PC-9 (cell line): ENCODE measurements around the gene TMEM161B. TPM values are rescaled to one million over a fixed set of nuclear protein-coding genes. Genes with fewer than 3 reads are reported as not detected.

Experiments
- BruUV-seq: library from RNA; stranded (reverse); fragments of 400-500 nt; replicated peaks from 2 replicates; lab custom pipeline; 2021; lab: Mats Ljungman, UMichigan
- CTCF ChIA-PET: fragments of 300-600 bp; sonication (Branson Sonifier 250); formaldehyde crosslinking; loops from one replicate; lab custom pipeline; 2022; ENCODE audit warnings: antibody characterized with exemption; lab: Charles Lee
- POLR2A ChIA-PET: fragments of 300-600 bp; sonication (Branson Sonifier 250); formaldehyde crosslinking; loops from one replicate; lab custom pipeline; 2022; ENCODE audit warnings: antibody characterized with exemption; ENCODE audit not compliant: unreplicated experiment; lab: Charles Lee
- DNase-seq, 2 experiments: peaks; one replicate each; pipeline versions ENCODE4 v3.0.0 to v3.0.0-alpha.2; 2015 to 2022; ENCODE audit warnings: mixed read lengths in 1 of 2
- H2AFZ ChIP-seq: fragments of 200-600 bp; sonication (generic); 2 replicates; pipeline ENCODE4 v1.8.1; 2017; ENCODE audit warnings: antibody characterized with exemption
- H3F3A ChIP-seq: fragments of 200-600 bp; sonication (generic); 2 replicates; pipeline ENCODE4 v1.8.1; 2017; ENCODE audit warnings: antibody characterized with exemption, mild to moderate bottlenecking, low read depth; ENCODE audit not compliant: insufficient read depth
- H3K27ac ChIP-seq: fragments of 200-600 bp; sonication (generic); 2 replicates; pipeline ENCODE4 v1.6.1; 2016; ENCODE audit warnings: mixed run types
- H3K27me3 ChIP-seq: fragments of 200-600 bp; sonication (generic); 2 replicates; pipeline ENCODE4 v1.6.1; 2016; ENCODE audit warnings: low read depth, mixed run types; ENCODE audit not compliant: insufficient read depth
- H3K36me3 ChIP-seq: fragments of 200-600 bp; sonication (generic); 2 replicates; pipeline ENCODE4 v1.6.1; 2016; ENCODE audit warnings: low read depth, mixed run types
- H3K4me1 ChIP-seq: fragments of 200-600 bp; sonication (generic); replicated peaks from 2 replicates; pipeline ENCODE4 v1.6.1; 2016; ENCODE audit warnings: mixed run types; ENCODE audit not compliant: insufficient read depth
- H3K4me2 ChIP-seq: fragments of 200-600 bp; sonication (generic); 2 replicates; pipeline ENCODE4 v1.6.1; 2017; ENCODE audit warnings: mixed run types
- H3K4me3 ChIP-seq: fragments of 200-600 bp; sonication (generic); 2 replicates; pipeline ENCODE4 v1.6.1; 2016; ENCODE audit warnings: mixed run types
- H3K79me2 ChIP-seq: fragments of 200-600 bp; sonication (generic); 2 replicates; pipeline ENCODE4 v1.6.1; 2017; ENCODE audit warnings: low read depth, mixed run types
- H3K9me2 ChIP-seq: fragments of 200-600 bp; sonication (generic); 2 replicates; pipeline ENCODE4 v1.8.1; 2017; ENCODE audit warnings: mild to moderate bottlenecking; ENCODE audit not compliant: insufficient read depth
- H3K9me3 ChIP-seq: fragments of 200-600 bp; sonication (generic); 2 replicates; pipeline ENCODE4 v1.8.1; 2016; ENCODE audit warnings: low read depth; ENCODE audit not compliant: insufficient read depth
- H4K20me1 ChIP-seq: fragments of 200-600 bp; sonication (generic); 2 replicates; pipeline ENCODE4 v1.8.1; 2017; ENCODE audit not compliant: insufficient read depth
- CTCF ChIP-seq: fragments of 200-600 bp; sonication (generic); conservative IDR thresholded peaks from 2 replicates; pipeline ENCODE4 v1.6.1; 2017; ENCODE audit warnings: mixed run types, antibody characterized with exemption, mild to moderate bottlenecking, moderate library complexity
- EZH2 ChIP-seq: fragments of 200-600 bp; sonication (generic); IDR thresholded peaks from 2 replicates; pipeline ENCODE4 v1.8.0; 2017; ENCODE audit warnings: antibody characterized with exemption, low read depth
- intact Hi-C: fragments of 100-400 bp; cut with micrococcal nuclease; formaldehyde crosslinking; loops from one replicate; pipeline ENCODE4 v1.10.0; 2022; ENCODE audit not compliant: unreplicated experiment
- total RNA-seq: library from RNA; stranded (reverse); gene quantifications from 2 replicates; pipeline ENCODE4 v1.2.3, GENCODE V29; 2021

Gene TMEM161B
- total RNA-seq, 1 experiment from 2014 or later = 24.8 TPM

GRCh38 chr5:88145221-88145610 is 123.4 kb downstream of the TMEM161B start:
- Histone ChIP-seq H2AFZ (no peak overlapping the region), H4K20me1 (no peaks in the 10 kb centered on the region), H3K27ac (no peak overlapping the region), H3K79me2 (no peaks in the 10 kb centered on the region), H3K27me3 (no peaks in the 10 kb centered on the region), H3K9me3 (no peaks in the 10 kb centered on the region), H3K9me2 (no peaks in the 10 kb centered on the region), H3K4me3 (no peak overlapping the region), H3K4me1 (peaks cover 7% of the 10 kb centered on the region; the same call in 1 of the 2 replicates), H3F3A (no peaks in the 10 kb centered on the region), H3K36me3 (no peaks in the 10 kb centered on the region), H3K4me2 (no peak overlapping the region)
- DNase-seq = no peak
- TF ChIP-seq CTCF = no peak
- no peak for TF ChIP-seq EZH2
- no TSS peak for BruUV-seq
- ChIA-PET POLR2A (no interaction called here), CTCF (no interaction called here)
- intact Hi-C loops = loop anchor here (10.0 kb wide), 1 partner anchor 230 kb away; no protein-coding TSS in a partner anchor
